Heart right ventricle (tissue), 16 donors: ENCODE data around the gene RHBDL1. TPM values are rescaled to one million over a fixed set of nuclear protein-coding genes. Genes with fewer than 3 reads are reported as not detected.

ENCODE experiments used
- ATAC-seq, 8 donors: fragments of 200-7000 bp; cut with Tn5 transposase; one replicate each; pipeline ENCODE4 v1.9.1; 2020; ENCODE audit warnings: mild to moderate bottlenecking in 8 of 8, moderate library complexity in 8 of 8, moderate number of reproducible peaks in 1 of 8
- DNase-seq, 2 donors: peaks; one replicate each; pipeline ENCODE4 v3.0.0-alpha.2; 2020
- H3K27ac ChIP-seq, 10 donors: fragments of 200-600 bp; sonication (generic) in 2 of 10; one replicate each; pipeline versions ENCODE4 v1.5.0 to v1.8.0; 2020 to 2022; ENCODE audit warnings: mild to moderate bottlenecking in 3 of 10
- H3K27me3 ChIP-seq, 7 donors: fragments of 200-600 bp; one replicate each; pipeline ENCODE4 v1.8.0; 2021 to 2022; ENCODE audit warnings: mild to moderate bottlenecking in 2 of 7
- H3K36me3 ChIP-seq, 9 donors: fragments of 200-600 bp; sonication (generic) in 1 of 9; one replicate each; pipeline versions ENCODE4 v1.5.0 to v1.8.0; 2020 to 2022; ENCODE audit warnings: mild to moderate bottlenecking in 2 of 9
- H3K4me1 ChIP-seq, 9 donors: fragments of 200-600 bp; sonication (generic) in 1 of 9; one replicate each; pipeline versions ENCODE4 v1.5.0 to v1.8.0; 2020 to 2022; ENCODE audit warnings: mild to moderate bottlenecking in 4 of 9
- H3K4me3 ChIP-seq, 10 donors: fragments of 200-600 bp; sonication (generic) in 2 of 10; one replicate each; pipeline versions ENCODE4 v1.5.0 to v1.8.0; 2020 to 2022; ENCODE audit warnings: mild to moderate bottlenecking in 7 of 10, moderate library complexity in 2 of 10
- H3K9me3 ChIP-seq, 11 donors: fragments of 200-600 bp in 10 of 11; sonication (generic) in 2 of 11; one replicate each; pipeline versions ENCODE4 v1.5.0 to v1.8.0; 2013 to 2022; ENCODE audit warnings: mild to moderate bottlenecking in 2 of 11, control low read depth in 1 of 11, moderate library complexity in 1 of 11
- WGBS, 2 donors: extraction: QIAGEN DNeasy Blood & Tissue Kit; methylation state at CpG; one replicate each; pipeline ENCODE4 v1.1.7; 2013; ENCODE audit warnings: inconsistent platforms in 1 of 2; 5-methylcytosine and 5-hydroxymethylcytosine counted together
- intact Hi-C, 10 donors: fragments of 100-400 bp; cut with DNase I; formaldehyde crosslinking; loops; one replicate each; pipeline versions ENCODE4 v1.11.1 to v1.14.2; 2022
- polyA plus RNA-seq, 2 donors: library from polyadenylated mRNA; stranded (reverse); fragments of 200-250 nt; gene quantifications; one replicate each; pipeline ENCODE4 v1.2.3, GENCODE V29; 2013
- total RNA-seq, 10 donors: library from RNA; stranded (reverse); fragmentation: NEBNext Ultra II Directional in 3 of 10; extraction: Animal tissue kit (Norgen Biotek cat#: 25700) in 3 of 10; gene quantifications; one replicate each; pipeline versions ENCODE4 v1.2.1 to v1.2.4, GENCODE V29; 2021 to 2023
- TF ChIP-seq, protein P1 (sequence below), 9 donors: fragments of 200-600 bp; sonication (generic) in 2 of 9; IDR thresholded peaks; one replicate each; pipeline versions ENCODE4 v1.5.0 to v1.8.0; 2021 to 2022; ENCODE audit warnings: antibody characterized with exemption in 9 of 9, mild to moderate bottlenecking in 5 of 9, moderate library complexity in 1 of 9
- donor health status: Arrhythmogenic right ventricular cardiomyopathy.
- donor health status: ischemic (EF 13 %, LVEDD 7.1; RV severe dilation, severe dysfunction).
- donor health status: healthy with polysubstance abuse.
- donor health status: DM: no; HTN: yes; CAD: no.
- donor health status: DM: no; HTN: no; CAD: no.
- donor health status: ischemic (EF 25% LVEDD 6.9; RV normal size, moderate dysfunction).
- donor health status: ischemic (EF 25% LVEDD 5.7; RV mildly dilated, moderate dysfunction).
- donor health status: healthy.
- donor health status: DM: yes; HTN: yes; CAD: no.
- donor health status: Ischemic cardiomyopathy.
- donor health status: ischemic (EF 35%, LVEDD 5.7; RV mildly dilated, moderate dysfunction).
- donor health status: nonischemic (EF 11% LVEDD 7.7; RV severe dilation, severe dysfunction).
- donor health status: DM: yes; HTN: yes; CAD: no.
- donor health status: PGD.
- donor health status: ischemic (EF 29% LVEDD 5.4; RV normal size, mild dysfunction).
- donor health status: nonischemic (EF 23%, LVEDD 6.1; RV moderate dilation, normal function).

The RHBDL1 gene
- total and polyA plus RNA-seq, 12 donors = 0.90 to 7.4 (median 2.1) TPM

DNA sequence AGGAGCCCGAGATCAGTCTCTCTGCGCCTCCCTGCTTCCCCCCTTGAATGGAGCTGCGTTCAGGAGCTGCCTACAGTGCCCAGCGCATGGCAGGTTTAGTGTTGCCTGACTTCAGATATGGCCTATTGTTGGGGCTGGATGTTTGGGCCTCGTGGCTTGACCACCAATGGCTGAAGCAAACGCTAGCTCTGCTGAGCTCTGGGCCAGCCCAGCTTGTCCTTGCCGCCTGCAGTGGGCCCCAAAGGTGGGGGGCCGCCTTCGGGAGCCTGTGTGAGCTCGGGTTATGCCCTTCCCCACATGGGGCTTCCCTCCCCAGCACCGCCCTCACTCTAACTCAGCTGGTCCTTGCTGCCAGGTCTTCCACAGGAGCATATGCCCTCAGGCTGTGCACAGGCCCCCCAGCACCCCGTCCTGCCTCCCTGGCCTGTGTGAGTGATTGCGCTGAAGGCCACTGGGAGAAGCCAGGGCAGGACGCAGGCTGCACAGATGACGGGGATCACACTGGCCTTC, 37.4 kb upstream of the RHBDL1 start:
- TF ChIP-seq, protein P1, sequence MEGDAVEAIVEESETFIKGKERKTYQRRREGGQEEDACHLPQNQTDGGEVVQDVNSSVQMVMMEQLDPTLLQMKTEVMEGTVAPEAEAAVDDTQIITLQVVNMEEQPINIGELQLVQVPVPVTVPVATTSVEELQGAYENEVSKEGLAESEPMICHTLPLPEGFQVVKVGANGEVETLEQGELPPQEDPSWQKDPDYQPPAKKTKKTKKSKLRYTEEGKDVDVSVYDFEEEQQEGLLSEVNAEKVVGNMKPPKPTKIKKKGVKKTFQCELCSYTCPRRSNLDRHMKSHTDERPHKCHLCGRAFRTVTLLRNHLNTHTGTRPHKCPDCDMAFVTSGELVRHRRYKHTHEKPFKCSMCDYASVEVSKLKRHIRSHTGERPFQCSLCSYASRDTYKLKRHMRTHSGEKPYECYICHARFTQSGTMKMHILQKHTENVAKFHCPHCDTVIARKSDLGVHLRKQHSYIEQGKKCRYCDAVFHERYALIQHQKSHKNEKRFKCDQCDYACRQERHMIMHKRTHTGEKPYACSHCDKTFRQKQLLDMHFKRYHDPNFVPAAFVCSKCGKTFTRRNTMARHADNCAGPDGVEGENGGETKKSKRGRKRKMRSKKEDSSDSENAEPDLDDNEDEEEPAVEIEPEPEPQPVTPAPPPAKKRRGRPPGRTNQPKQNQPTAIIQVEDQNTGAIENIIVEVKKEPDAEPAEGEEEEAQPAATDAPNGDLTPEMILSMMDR (IDR thresholded peaks at IDR 0.05) = no peak
- DNase-seq (peak in 1 of 2 donors; percentile 25), ATAC-seq (no peak)
- Histone ChIP-seq H3K4me1 (peaks cover 12 to 44% (median 34%) of the 10 kb centered on the region in 9 donors), H3K4me3 (no peak overlapping the region), H3K9me3 (no peaks in the 10 kb centered on the region), H3K27ac (peak overlapping the region in 9 of 10 donors; percentile 64 to 99 (median 86)), H3K27me3 (no peaks in the 10 kb centered on the region), H3K36me3 (peaks cover 0 to 16% (median 0%) of the 10 kb centered on the region in 9 donors)
- 73 to 77% methylated on average over 15 of the region's 15 CpGs for WGBS, 2 donors
- intact Hi-C loops = loop anchor here in 1 of 10 donors (5.0 kb wide), 1 partner anchor 46 kb away; the partner anchor contains the start of gene RAB40C

DNA sequence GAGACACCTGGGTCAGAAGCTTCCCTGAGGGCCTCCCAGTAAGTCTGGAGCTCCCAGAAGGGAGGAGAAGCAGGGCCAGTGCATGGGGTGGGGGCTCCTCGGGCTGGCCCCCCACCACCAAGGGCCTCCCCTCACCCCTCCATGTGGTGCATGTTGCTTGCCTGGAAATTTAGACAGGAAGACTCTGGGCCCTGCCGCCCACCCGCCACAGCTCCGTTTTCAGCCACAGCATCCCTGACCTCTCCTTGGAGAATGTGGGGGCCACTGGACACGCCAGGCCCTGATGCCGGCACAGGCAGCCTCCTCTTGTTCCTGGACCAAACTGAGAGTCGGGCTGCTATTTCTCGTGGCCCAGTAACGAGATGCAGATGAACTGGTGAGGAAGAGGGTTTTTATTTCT, 36.6 kb upstream of the RHBDL1 start:
- peaks cover 16 to 51% (median 40%) of the 10 kb centered on the region in 9 donors for H3K4me1 ChIP-seq
- 77 to 79% methylated on average over 9 of the region's 9 CpGs for WGBS, 2 donors
- no peak for ATAC-seq
- peaks cover 0 to 9% (median 0%) of the 10 kb centered on the region in 9 donors for H3K36me3 ChIP-seq
- TF ChIP-seq, protein P1 (IDR thresholded peaks at IDR 0.05) = no peak
- intact Hi-C loops = loop anchor here in 1 of 10 donors (5.0 kb wide), 1 partner anchor 47 kb away; the partner anchor contains the start of gene RAB40C
- peak overlapping the region in 7 of 10 donors; percentile 50 to 99 (median 80) for H3K27ac ChIP-seq
- H3K4me3 ChIP-seq = no peak overlapping the region
- H3K9me3 ChIP-seq = no peaks in the 10 kb centered on the region
- DNase-seq = peak in 1 of 2 donors; percentile 10
- H3K27me3 ChIP-seq = no peaks in the 10 kb centered on the region

- intact Hi-C loops = no loop called here
- Histone ChIP-seq H3K4me3 (peak overlapping the region in 4 of 10 donors; percentile 70 to 82 (median 72)), H3K27me3 (no peaks in the 10 kb centered on the region), H3K36me3 (peaks cover 0 to 3% (median 0%) of the 10 kb centered on the region in 9 donors), H3K9me3 (no peaks in the 10 kb centered on the region), H3K4me1 (peaks cover 17 to 60% (median 37%) of the 10 kb centered on the region in 9 donors), H3K27ac (peak overlapping the region in 2 of 10 donors; percentile 35 to 36)
- TF ChIP-seq, protein P1 (IDR thresholded peaks at IDR 0.05) = no peak
- WGBS, 2 donors = 89 to 90% methylated on average over 4 to 5 of the region's 5 CpGs
- ATAC-seq (no peak), DNase-seq (no peak)
Measured at GRCh38 chr16:640614-641013, 34.9 kb upstream of the RHBDL1 start.

DNA sequence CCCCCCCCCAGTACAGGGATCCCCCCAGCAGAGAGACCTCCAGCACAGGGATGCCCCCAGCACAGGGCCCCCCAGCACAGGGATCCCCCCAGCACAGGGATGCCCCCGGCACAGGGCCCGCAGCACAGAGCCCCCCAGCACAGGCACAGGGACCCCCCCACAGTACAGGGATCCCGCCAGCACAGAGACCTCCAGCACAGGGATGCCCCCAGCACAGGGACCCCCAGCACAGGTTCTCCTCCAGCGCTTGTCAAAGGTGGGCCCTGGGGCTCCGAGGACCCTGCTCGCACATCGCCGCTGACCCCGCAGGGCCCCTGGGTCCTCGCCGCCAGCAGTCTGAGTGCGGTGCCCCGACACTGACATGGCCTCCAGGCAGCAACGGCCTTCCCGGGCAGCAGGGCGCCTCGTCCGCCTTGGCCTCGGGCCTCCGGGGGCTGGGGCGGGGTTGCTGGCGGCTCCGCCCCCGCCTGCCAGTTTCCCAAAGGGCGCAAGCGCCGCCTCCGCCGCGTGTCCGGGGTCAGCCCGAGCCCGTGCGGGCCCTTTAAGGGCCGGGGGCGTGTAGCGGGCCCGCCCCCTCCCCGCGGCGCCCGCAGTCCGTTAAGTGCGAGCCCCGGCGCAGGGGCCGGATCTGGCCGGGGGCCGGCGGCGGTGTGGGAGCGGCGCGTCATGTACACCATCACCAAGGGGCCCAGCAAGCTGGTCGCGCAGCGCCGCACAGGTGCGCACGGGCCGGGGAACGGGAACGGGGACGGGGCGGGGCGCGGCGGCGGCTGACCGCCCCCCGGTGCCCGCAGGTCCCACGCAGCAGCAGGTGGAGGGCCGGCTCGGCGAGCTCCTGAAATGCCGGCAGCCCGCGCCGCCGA, 33.9 kb upstream of the RHBDL1 start, which contains the start of gene MCRIP2:
MCRIP2 (plus strand) TSS at position 503 of the 863 bp plus-strand sequence; CDS start at position 667, 164 bp downstream.
- TF ChIP-seq, protein P1 (IDR thresholded peaks at IDR 0.05) = peak in 1 of 9 donors; percentile 5
- peak; percentile 49 to 69 (median 66) for ATAC-seq

More for the DNA sequence above, 33.9 kb upstream of the RHBDL1 start, which contains the start of gene MCRIP2:
- no peaks in the 10 kb centered on the region for H3K27me3 ChIP-seq
- H3K27ac ChIP-seq = peak within 1 kb of the TSS; percentile 89 to 99 (median 96)
- peaks cover 16 to 66% (median 43%) of the 10 kb centered on the region in 9 donors for H3K4me1 ChIP-seq
- H3K9me3 ChIP-seq = no peaks in the 10 kb centered on the region
- intact Hi-C loops = no loop called here
- peak within 1 kb of the TSS; percentile 46 to 96 (median 72) for H3K4me3 ChIP-seq
- 1 to 2% methylated on average over 45 to 81 of the region's 81 CpGs for WGBS, 2 donors
- peak; percentile 85 to 90 for DNase-seq
- peaks cover 0 to 3% (median 0%) of the 10 kb centered on the region in 9 donors for H3K36me3 ChIP-seq
